Neural progenitor cell (in vitro differentiated cells): ENCODE measurements around the gene ZDHHC8. TPM values are rescaled to one million over a fixed set of nuclear protein-coding genes. Genes with fewer than 3 reads are reported as not detected.

ENCODE experiments used
- DNase-seq: peaks from one replicate; pipeline ENCODE4 v3.0.0-alpha.2; 2016; ENCODE audit warnings: low spot score
- H2AFZ ChIP-seq: fragments of 200-600 bp; sonication (generic); replicated peaks from 2 replicates; pipeline ENCODE4 v1.6.1; 2016; ENCODE audit warnings: antibody characterized with exemption
- H3F3A ChIP-seq: fragments of 200-600 bp; sonication (generic); 2 replicates; pipeline ENCODE4 v1.6.1; 2016; ENCODE audit warnings: antibody characterized with exemption, low read depth
- H3K27ac ChIP-seq: fragments of 200-600 bp; sonication (generic); 2 replicates; pipeline ENCODE4 v1.5.1; 2016; ENCODE audit warnings: mild to moderate bottlenecking
- H3K27me3 ChIP-seq: fragments of 200-600 bp; sonication (generic); 2 replicates; pipeline ENCODE4 v1.6.1; 2016; ENCODE audit warnings: mild to moderate bottlenecking, moderate library complexity
- H3K36me3 ChIP-seq: fragments of 200-600 bp; sonication (generic); 2 replicates; pipeline ENCODE4 v1.5.1; 2016
- H3K4me1 ChIP-seq: fragments of 200-600 bp; sonication (generic); 2 replicates; pipeline ENCODE4 v1.6.1; 2016; ENCODE audit warnings: mixed run types
- H3K4me2 ChIP-seq: fragments of 200-600 bp; sonication (generic); 2 replicates; pipeline ENCODE4 v1.6.1; 2016
- H3K4me3 ChIP-seq: fragments of 200-600 bp; sonication (generic); 2 replicates; pipeline ENCODE4 v1.5.1; 2016
- H3K79me2 ChIP-seq: fragments of 200-600 bp; sonication (generic); 2 replicates; pipeline ENCODE4 v1.6.1; 2016; ENCODE audit warnings: low read depth
- H3K9ac ChIP-seq: fragments of 200-600 bp; sonication (generic); 2 replicates; pipeline ENCODE4 v1.6.1; 2016
- H3K9me3 ChIP-seq: fragments of 200-600 bp; sonication (generic); 2 replicates; pipeline ENCODE4 v1.5.1; 2016; ENCODE audit warnings: low read depth
- H4K20me1 ChIP-seq: fragments of 200-600 bp; sonication (generic); 2 replicates; pipeline ENCODE4 v1.6.1; 2016; ENCODE audit warnings: low read depth
- H3K27ac Mint-ChIP-seq: 3 replicates; pipeline ENCODE4 v1.8.0; 2021; ENCODE audit warnings: mixed read lengths
- H3K27me3 Mint-ChIP-seq: 2 replicates; pipeline ENCODE4 v1.8.0; 2022; ENCODE audit warnings: low read depth, mild to moderate bottlenecking, inconsistent platforms, moderate library complexity, mixed read lengths; ENCODE audit not compliant: insufficient read depth
- H3K36me3 Mint-ChIP-seq: 3 replicates; pipeline ENCODE4 v1.8.0; 2021; ENCODE audit warnings: mixed read lengths
- H3K4me1 Mint-ChIP-seq: 3 replicates; pipeline ENCODE4 v1.8.0; 2021; ENCODE audit warnings: mixed read lengths
- H3K4me3 Mint-ChIP-seq: 3 replicates; pipeline ENCODE4 v1.8.0; 2021; ENCODE audit warnings: mild to moderate bottlenecking, moderate library complexity, mixed read lengths
- H3K9me3 Mint-ChIP-seq: 3 replicates; pipeline ENCODE4 v1.8.0; 2020; ENCODE audit warnings: mixed read lengths
- EZH2 ChIP-seq: fragments of 200-600 bp; sonication (generic); IDR thresholded peaks from 2 replicates; pipeline ENCODE4 v1.6.1; 2017; ENCODE audit warnings: antibody characterized with exemption, mild to moderate bottlenecking, moderate library complexity
- EZH2phosphoT487 ChIP-seq: fragments of 200-600 bp; sonication (generic); IDR thresholded peaks from 2 replicates; pipeline ENCODE4 v1.6.1; 2017; ENCODE audit warnings: antibody characterized with exemption
- total RNA-seq: library from RNA; depleted of rRNA; stranded (reverse); fragments of >200 nt; gene quantifications from 2 replicates; pipeline ENCODE4 v1.2.3, GENCODE V29; 2015; ENCODE audit warnings: low replicate concordance
- TF ChIP-seq, protein P1 (sequence below): fragments of 200-600 bp; sonication (generic); IDR thresholded peaks from 2 replicates; pipeline ENCODE4 v1.5.1; 2017; ENCODE audit warnings: antibody characterized with exemption, mild to moderate bottlenecking

Gene ZDHHC8
- total RNA-seq, 1 donor from 2014 or later = 7.1 TPM

DNA sequence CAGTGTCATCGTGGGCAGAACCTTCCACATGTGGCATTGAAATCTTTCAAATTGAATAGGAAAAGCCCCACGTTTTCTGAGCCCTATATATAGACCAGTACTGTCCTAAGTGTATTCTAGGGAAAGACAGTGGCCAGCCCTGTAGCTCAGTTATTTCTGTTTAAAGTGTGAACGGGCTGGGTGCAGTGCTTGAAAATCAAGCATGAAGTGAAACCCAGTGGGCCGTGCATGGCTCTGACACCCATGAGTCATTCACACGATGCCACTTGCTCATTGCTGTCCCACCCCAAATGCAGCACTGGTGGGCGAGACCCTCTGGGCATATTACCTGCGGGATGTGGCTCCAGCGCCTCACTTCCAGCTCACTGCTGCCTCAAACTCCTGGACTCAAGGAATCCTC is 49.0 kb downstream of the ZDHHC8 start:
- H2AFZ ChIP-seq = no peak overlapping the region
- H4K20me1 ChIP-seq = no peaks in the 10 kb centered on the region
- no peaks in the 10 kb centered on the region for H3F3A ChIP-seq
- H3K27me3 Mint-ChIP-seq = peaks cover 6% of the 10 kb centered on the region
- no peak for DNase-seq
- no peaks in the 10 kb centered on the region for H3K9me3 ChIP-seq
- H3K36me3 Mint-ChIP-seq = no peaks in the 10 kb centered on the region
- no peaks in the 10 kb centered on the region for H3K27me3 ChIP-seq
- H3K27ac ChIP-seq = no peak overlapping the region
- no peak overlapping the region for H3K4me3 ChIP-seq
- H3K4me1 ChIP-seq = no peaks in the 10 kb centered on the region
- peaks cover 4% of the 10 kb centered on the region for H3K4me1 Mint-ChIP-seq
- no peak overlapping the region for H3K4me2 ChIP-seq
- H3K9me3 Mint-ChIP-seq = no peaks in the 10 kb centered on the region
- H3K27ac Mint-ChIP-seq = no peak overlapping the region
- no peak for TF ChIP-seq EZH2
- no peak for TF ChIP-seq EZH2phosphoT487
- TF ChIP-seq, protein P1, sequence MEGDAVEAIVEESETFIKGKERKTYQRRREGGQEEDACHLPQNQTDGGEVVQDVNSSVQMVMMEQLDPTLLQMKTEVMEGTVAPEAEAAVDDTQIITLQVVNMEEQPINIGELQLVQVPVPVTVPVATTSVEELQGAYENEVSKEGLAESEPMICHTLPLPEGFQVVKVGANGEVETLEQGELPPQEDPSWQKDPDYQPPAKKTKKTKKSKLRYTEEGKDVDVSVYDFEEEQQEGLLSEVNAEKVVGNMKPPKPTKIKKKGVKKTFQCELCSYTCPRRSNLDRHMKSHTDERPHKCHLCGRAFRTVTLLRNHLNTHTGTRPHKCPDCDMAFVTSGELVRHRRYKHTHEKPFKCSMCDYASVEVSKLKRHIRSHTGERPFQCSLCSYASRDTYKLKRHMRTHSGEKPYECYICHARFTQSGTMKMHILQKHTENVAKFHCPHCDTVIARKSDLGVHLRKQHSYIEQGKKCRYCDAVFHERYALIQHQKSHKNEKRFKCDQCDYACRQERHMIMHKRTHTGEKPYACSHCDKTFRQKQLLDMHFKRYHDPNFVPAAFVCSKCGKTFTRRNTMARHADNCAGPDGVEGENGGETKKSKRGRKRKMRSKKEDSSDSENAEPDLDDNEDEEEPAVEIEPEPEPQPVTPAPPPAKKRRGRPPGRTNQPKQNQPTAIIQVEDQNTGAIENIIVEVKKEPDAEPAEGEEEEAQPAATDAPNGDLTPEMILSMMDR = no peak
- H3K36me3 ChIP-seq = no peaks in the 10 kb centered on the region
- no peak overlapping the region for H3K4me3 Mint-ChIP-seq
- H3K79me2 ChIP-seq = no peaks in the 10 kb centered on the region
- no peak overlapping the region for H3K9ac ChIP-seq

DNA sequence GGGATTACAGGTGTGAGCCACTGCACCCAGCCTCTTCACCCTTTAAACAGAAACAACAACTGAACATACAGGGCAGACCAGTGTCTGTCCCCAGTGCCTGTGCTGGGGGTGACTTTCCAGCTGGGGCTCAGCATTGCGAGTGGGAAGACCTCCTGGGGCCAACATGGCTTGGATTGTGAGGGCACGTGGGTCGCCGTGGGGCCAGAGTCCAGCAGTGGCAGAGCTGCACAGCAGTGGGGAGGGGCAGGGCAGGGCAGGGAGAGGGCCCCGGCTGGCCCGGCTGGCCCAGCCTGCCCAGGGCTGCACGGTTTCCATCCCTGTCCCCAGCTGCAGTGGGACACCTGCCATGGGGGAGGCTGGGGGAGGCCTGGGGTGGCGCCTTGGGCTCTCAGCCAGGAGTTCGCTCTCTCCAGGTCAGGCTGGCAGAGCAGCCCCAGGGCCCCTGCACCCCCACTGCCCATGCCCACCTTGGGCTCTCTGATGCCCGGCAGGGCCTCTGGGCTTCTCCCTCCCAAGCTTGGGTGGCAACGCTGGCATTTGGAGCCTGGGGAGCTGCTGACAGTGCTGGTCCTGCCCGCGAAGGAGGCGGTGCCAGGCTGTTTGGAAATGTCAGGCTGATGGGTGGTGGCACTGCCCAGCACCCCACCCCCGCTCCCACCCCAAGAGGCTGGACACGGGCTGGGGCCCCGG is 49.7 kb downstream of the ZDHHC8 start:
- peaks cover 6% of the 10 kb centered on the region for H3K27me3 Mint-ChIP-seq

DNA sequence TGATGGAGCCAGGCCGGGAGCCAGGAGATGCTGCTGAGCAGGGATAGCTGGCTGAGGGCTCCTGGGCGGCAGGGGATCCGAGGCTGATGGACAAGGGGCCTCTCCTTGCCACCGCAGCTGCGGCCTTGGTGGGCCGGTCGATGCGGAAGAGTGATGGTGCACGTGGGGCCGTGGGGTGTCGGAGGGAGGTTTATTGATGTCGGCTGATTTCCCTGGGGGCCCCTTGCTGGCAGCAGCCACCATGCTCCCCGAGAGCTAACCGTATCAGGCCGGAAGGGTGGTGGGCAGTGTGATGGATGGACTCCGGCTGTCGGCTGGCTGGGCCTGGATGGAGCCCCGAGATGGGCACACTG is 50.3 kb downstream of the ZDHHC8 start:
- Mint-ChIP-seq H3K4me3 (no peak overlapping the region), H3K27me3 (peaks cover 6% of the 10 kb centered on the region), H3K4me1 (peaks cover 8% of the 10 kb centered on the region), H3K36me3 (no peaks in the 10 kb centered on the region), H3K9me3 (no peaks in the 10 kb centered on the region), H3K27ac (no peak overlapping the region)
- peaks cover 5% of the 10 kb centered on the region for H3K4me1 ChIP-seq
- no peak for DNase-seq
- no peak overlapping the region for H3K4me2 ChIP-seq
- H2AFZ ChIP-seq = no peak overlapping the region
- H3K27me3 ChIP-seq = no peaks in the 10 kb centered on the region
- TF ChIP-seq EZH2phosphoT487 (no peak), EZH2 (no peak)
- TF ChIP-seq, protein P1 = no peak
- H3K9ac ChIP-seq = no peak overlapping the region
- no peaks in the 10 kb centered on the region for H3K9me3 ChIP-seq
- no peak overlapping the region for H3K27ac ChIP-seq
- H3K36me3 ChIP-seq = no peaks in the 10 kb centered on the region
- H3F3A ChIP-seq = no peaks in the 10 kb centered on the region
- no peak overlapping the region for H3K4me3 ChIP-seq
- no peaks in the 10 kb centered on the region for H3K79me2 ChIP-seq
- no peaks in the 10 kb centered on the region for H4K20me1 ChIP-seq

More for the DNA sequence above, 49.7 kb downstream of the ZDHHC8 start:
- TF ChIP-seq EZH2phosphoT487 (no peak), EZH2 (no peak)
- Mint-ChIP-seq H3K4me1 (peaks cover 4% of the 10 kb centered on the region), H3K27ac (no peak overlapping the region), H3K9me3 (no peaks in the 10 kb centered on the region), H3K36me3 (no peaks in the 10 kb centered on the region), H3K4me3 (no peak overlapping the region)
- Histone ChIP-seq H3K4me3 (no peak overlapping the region), H3K4me1 (no peaks in the 10 kb centered on the region), H4K20me1 (no peaks in the 10 kb centered on the region), H3K9ac (no peak overlapping the region), H2AFZ (no peak overlapping the region), H3K27ac (no peak overlapping the region), H3K27me3 (no peaks in the 10 kb centered on the region), H3K79me2 (no peaks in the 10 kb centered on the region), H3K36me3 (no peaks in the 10 kb centered on the region), H3K9me3 (no peaks in the 10 kb centered on the region), H3F3A (no peaks in the 10 kb centered on the region), H3K4me2 (no peak overlapping the region)
- DNase-seq = no peak

DNA sequence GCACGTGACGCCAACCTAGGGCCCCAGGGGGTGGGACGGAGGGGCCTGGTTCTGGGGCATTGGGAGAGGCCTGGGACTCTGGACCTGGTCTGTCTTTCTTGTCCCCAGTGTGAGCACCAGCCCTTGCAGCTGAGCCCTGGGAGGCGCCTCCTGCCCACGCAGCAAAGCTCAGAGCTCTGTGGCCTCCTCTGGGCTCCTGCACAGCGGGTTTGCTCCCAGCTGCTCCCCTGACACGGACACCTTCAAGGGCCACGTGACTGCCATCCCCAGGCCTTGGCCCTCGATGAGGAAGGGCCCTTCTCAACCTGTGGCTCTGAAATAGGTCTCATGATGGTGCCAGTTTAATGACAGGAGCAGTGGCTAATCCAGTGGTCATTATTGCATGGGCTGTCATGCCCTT is 50.8 kb downstream of the ZDHHC8 start:
- Histone ChIP-seq H4K20me1 (no peaks in the 10 kb centered on the region), H3F3A (no peaks in the 10 kb centered on the region), H3K9me3 (no peaks in the 10 kb centered on the region), H2AFZ (no peak overlapping the region), H3K27me3 (no peaks in the 10 kb centered on the region), H3K27ac (no peak overlapping the region), H3K4me1 (peaks cover 5% of the 10 kb centered on the region), H3K9ac (no peak overlapping the region), H3K4me2 (no peak overlapping the region), H3K4me3 (no peak overlapping the region), H3K36me3 (no peaks in the 10 kb centered on the region), H3K79me2 (no peaks in the 10 kb centered on the region)
- H3K9me3 Mint-ChIP-seq = no peaks in the 10 kb centered on the region
- H3K4me1 Mint-ChIP-seq = peaks cover 5% of the 10 kb centered on the region
- DNase-seq = no peak
- TF ChIP-seq, protein P1 = no peak
- TF ChIP-seq EZH2phosphoT487 (no peak), EZH2 (no peak)
- H3K27ac Mint-ChIP-seq = no peak overlapping the region
- H3K27me3 Mint-ChIP-seq = peaks cover 2% of the 10 kb centered on the region
- no peak overlapping the region for H3K4me3 Mint-ChIP-seq
- H3K36me3 Mint-ChIP-seq = no peaks in the 10 kb centered on the region
